ENCODE results near the gene VEGFD.
A peak's percentile ranks its signal among the peaks of the same experiment; 100 is the strongest.
"Not testable (repeated sequence)": the region's sequence is repeated elsewhere in the genome, so short reads cannot be mapped to it uniquely, and the experiment has no call there.

Gene VEGFD

DNA sequence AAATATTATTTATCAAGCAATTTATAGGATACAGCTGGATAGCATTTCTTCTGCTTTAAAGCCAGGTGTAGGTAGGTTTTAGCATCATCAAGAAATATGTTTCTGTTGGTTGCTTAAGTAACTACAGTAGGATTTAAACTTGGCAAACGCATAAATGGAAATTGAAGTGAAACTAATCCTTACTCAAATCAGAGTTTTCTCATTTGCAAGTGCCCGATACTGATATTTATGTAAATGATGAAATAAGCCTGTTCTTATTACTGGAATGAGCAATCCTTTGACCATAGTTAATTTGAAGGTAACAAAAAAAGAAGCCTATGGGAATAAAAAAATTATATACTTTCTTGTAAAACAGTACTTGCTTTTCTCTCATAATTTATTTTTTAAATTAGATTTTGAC is 25.7 kb downstream of the VEGFD start:
- DNase-seq = no peak

DNA sequence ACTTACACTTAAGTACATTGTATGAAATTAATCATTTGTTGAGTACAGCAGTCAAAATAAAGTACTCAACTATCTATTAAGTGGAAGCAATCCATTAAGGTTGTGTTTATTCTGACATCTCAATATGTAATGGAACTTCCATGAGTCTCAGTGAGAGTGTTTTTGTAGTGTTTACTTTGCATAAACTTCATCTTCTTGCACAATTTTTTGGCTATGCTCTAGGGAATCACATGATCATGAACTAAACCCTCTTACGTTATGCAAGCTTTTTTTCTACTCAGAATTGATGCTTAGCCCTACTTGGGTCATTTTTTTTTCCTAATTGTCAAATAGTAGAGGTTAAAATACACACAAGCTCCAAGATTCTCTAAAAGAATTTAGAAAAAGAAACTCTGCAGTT is 27.8 kb downstream of the VEGFD start:
- no peak for DNase-seq

DNA sequence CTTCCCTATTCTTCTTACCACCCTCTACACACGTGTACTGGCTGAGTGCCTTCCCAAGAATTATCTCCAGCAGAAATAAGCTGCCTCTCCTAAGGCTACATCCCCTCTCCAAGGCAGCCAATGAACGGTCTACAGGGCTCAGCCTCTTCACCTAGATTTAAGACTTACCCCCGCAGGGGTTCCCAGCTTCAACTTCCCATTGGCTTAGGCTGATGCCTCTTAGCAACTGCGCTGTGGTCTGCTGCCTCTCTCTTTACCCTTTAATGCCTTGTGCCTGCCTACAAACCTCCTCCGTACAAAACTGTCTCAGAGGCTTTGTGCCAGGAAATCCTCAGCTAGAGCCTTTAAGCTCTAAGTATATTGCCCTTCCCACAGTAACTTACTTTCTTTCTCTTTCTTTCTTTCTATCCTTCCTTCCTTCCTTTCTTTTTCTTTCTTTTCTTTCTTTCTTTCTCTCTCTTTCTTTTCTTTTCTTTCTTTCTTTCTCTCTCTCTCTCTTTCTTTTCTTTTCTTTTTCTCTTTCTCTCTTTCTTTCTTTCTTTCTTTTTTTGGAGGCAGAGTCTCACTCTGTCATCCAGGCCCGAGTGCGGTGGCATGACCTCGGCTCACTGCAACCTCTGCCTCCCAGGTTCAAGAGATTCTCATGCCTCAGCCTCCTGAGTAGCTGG is 33.8 kb downstream of the VEGFD start:
- no peak for DNase-seq

DNA sequence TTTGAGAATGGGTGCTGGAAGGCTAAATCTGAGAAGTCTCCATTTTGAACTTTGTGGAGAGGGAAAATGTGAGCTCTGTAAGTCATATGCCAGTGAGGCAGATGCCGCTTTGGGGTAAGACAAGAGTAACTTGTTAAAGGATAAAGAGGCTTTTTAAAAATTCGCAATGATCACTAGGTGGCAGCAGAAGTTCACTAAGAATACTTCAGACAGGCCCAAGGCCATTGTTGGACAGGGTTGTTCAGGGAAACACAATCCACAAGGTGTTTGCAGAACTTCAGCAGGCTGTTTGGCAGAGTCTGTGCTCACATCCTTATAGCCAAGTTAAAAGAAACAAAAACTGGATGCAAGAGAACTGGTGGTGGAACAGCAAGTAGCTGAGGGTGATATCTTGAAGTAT is 35.2 kb downstream of the VEGFD start:
- peak; percentile 37 for DNase-seq

DNA sequence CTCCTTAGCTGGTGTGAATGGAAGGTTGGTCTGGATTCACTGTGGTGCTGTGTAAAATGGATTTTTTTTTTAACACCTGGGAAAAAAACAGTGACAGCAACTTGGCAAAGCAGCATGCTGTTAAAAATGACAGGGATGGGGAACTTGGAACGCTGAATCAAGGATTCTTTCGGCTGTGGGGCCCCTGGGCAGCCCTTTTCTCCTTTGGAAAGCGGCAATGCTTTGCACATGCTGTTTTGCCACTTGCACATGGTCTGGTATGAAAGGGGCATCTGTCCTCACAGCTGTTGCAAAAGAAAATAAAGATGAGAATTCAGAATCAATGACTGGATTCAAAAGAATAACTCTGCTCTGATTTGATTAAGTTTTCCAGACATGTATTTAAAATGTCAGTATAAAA is 38.2 kb downstream of the VEGFD start:
- no peak for DNase-seq

DNA sequence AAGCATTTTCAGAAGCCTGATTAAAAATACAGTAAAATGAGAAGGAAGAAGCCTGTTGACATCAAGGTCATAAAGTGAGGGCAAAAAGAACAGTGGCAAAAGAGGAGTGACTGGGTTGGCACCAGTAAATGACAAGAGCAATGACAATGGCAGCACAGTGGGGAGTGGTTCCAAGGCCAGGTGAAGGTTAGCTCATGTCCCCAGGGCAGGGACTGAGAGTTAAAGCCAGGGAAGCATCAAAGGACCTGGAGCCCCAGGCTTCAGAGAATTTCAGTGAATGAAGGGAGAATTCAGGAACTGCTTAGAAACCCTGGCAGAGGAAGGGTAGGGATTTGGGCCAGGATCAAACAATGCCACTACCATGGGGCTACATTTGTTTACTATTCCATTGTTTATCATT is 40.1 kb downstream of the VEGFD start:
- DNase-seq = no peak

DNA sequence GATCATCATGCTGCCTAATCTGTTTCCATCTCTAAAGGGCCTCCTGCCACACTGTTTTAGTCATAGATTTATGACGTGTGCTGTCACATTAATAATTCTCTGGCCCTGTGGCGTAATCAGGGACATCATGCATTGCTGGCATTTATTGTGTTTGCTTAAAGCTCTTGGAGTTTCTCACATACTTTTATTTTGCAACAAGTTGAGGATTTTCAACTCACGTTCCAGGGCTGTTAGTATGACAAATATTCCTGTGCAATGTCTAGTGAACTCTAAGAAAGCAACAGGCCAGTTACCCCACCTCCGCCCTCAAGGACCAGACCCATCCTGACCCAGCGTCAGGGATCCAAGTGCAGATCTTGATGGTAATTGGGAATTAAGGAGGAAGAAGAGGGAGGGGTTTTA is 41.1 kb downstream of the VEGFD start:
- DNase-seq = no peak

DNA sequence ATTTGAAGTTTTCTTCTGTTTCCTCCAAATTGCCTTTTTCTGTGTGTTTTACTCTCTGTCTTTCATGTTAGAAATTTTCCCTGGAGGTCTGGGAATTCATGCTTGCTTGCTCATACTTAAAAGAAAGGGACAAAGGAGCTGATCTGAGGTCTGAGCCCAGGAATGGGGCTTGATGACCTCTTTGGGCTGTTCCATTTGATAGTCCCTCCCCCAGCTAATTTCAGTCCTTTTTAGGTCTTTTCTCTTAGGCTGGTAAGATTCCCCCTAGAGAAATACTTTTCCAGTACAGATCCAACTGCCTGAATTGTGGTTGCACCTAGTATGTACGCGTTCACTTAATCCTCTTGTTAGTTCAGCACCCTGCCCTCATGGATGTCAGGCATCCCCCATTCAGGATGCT is 43.3 kb downstream of the VEGFD start:
- no peak for DNase-seq

DNA sequence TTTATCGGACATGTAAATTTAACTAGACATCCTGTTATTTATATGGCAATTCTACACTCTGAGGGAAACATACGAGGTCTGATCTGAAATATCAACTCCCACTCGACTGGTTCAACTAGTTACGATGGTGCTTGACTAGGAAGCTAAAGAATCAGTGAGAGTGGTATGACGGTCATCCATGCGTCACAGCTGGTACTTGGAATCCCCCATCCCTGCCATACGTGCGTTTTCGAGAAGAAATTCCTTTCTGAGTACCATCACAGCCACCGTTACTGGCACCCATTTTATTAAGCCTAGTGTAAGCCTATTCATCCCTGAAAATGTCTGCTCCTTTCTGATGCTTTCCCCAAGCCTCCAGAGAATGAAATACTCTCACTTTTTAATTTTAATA is 48.2 kb downstream of the VEGFD start:
- DNase-seq = no peak

DNA sequence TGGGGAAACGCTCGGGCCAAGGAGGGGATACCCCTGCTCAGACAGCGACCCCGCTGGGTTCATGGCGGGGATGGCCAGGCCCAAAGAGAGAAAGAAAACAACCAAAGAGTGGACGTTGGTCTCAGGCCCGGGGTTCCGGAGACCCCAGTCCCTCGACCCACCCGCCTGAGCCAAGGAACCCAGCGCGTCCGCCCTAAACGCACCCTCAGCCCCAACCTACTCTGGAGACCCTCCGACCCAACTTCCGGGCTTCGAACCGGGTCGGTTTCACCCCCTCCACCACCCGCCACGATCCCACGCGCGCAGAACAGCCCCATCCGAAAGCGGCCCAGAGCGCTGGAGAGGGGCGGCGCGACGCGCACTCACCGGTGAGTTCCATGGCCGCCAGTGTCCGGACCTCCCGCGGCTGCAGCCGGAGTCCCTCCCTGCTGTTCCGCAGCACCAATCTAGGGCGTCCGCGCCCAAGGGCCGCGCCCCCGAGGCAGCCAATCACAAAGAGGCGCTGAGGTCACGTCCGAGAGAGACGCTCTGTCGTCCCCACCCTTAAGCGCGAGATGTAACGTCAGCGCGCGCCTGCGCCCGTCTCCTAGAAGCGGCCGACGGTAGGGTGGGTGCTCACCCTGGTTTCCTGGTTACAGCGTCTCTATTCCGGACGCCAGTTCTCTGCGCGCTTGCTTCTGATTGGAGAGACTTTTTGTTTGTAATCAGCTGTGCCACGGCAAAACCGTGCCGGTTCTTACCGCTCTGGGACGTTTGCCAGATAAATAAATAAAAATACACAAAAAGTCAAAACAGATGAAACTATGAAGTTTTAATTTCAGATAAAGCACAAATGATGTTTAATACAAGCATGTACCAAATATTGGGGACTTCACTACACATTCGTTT is 48.8 kb downstream of the VEGFD start, which contains the start of gene PIGA:
PIGA (minus strand) TSS at position 389 of the 888 bp plus-strand sequence. CDS start 3,593 bp downstream, outside the sequence.
- DNase-seq = peak; percentile 91

DNA sequence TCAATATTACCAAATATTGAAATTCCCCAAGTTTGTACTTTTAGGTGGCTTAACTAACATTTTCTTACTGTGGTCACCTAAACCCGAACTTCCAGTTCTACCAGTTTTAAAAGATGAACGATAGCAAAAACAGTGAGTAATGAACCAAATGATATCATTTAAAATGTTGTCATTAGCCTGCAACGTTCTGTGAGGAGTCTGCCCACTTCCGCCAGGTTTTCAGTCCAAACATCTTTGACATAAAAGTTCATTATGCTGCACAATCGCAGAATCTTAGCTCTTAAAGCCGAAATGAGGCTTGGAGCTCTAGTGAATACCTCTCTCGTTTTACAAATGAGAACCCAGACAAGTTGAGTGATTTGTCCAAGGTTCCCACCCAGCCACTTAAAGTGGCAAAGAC is 49.7 kb downstream of the VEGFD start:
- DNase-seq = no peak

DNA sequence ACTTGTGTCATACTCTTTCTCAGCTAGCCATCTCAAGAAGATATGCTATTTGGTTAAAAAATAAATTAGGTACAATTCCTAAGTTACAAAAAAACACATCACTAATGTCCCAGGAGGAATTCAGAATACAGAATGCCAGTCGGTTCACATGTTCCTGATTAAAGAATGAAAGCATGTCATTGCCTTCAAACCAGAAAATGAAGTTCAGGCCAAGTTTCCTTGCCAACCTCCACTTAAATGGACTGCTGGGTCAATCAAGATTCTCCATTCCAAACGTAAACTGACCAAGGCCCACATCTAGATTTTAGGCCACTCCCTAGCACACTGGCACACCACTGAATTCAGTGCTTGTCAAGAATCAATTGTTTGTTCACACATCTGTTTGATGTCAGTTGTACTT is 55.4 kb downstream of the VEGFD start:
- no peak for DNase-seq

DNA sequence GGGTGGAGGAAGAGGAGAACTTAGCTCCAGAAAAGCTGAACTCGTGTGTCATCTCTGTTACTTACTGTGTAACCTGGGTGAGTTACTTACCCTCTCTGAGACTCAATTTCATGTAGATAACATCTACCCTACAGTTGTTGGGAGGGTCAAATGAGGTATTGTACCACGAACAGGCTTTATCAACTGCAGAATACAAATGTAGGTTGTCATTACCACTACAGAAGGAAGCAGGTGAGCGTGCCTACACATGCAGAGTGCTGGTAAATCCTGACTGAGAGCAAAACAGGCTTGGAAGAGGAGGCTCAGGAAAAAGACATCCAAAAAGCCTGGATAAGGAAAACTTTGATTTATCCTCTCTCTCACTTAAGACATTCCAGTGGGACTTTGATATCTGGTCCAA is 56.1 kb downstream of the VEGFD start:
- DNase-seq = no peak

DNA sequence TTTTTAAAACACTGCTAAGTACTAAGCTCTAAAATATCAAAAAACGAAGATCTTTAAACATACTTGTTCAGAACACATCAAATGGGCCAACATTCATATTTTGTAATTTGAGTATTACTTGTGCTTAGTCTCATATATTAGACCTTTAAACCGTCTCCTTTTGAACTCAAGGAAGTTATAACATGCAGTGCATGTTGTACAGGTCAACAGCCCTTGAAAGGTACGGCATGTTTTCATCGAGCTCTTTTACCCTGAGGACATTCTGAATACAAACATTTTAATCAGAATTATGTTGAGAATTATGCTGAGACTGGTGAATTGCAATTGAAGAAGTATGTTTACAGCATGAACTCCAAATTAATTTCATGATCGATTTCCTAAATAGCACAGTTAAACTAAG is 61.7 kb downstream of the VEGFD start:
- DNase-seq = no peak

DNA sequence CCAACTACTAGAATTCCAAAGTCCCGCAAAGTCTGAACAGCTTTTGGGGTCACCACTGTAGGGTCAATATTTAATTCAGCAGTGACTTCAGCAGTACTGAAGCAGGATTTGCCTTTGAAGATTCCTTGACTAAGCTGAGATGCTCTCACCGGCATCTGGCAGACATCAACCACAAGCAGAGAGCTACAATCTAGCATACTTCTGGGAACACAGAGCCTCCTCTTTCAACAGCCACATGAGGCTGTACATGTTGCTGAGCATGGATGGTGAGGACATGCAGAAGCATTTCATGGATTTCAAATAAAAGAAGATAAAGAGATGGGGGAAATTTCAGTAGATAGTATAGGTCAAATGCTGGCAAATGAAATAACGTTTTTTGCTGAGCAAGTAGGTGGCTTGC is 62.1 kb downstream of the VEGFD start:
- no peak for DNase-seq

DNA sequence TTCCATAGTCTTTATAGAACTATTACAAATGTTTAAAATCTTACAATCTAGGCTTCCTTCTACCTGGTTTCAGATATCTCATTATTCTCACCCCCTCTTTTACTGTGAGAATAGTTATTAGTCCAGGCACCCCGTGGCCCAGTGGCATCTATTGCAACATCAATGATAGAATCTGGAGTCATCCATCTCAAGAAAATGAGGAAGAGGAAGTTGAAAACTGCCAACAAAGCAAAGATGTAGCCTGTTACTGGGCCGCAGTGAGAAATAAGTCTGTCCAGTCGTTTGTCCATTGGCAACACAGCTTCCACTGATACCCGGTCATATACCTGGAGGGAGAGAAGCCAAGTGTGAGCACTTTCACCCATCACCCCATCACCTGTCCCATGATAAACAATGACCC is 62.8 kb downstream of the VEGFD start:
- DNase-seq = no peak

DNA sequence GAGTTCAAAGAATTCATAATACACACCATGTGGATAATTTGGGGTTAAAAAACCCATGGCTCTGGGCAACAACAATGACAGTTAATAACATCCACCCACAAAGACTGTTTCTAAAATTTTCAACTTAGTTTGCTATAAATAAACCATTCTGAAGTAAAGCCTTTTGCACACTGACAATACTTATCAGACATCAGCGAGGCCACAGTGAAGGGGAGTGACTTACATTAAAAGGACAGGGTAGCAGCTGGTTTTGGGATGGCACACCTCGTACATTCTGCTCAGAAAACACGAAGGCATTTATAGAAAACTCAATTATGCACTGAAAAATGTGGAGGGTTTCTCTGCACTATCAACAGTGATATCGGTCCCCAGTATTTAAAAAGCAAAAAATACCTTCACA is 63.9 kb downstream of the VEGFD start:
- no peak for DNase-seq

DNA sequence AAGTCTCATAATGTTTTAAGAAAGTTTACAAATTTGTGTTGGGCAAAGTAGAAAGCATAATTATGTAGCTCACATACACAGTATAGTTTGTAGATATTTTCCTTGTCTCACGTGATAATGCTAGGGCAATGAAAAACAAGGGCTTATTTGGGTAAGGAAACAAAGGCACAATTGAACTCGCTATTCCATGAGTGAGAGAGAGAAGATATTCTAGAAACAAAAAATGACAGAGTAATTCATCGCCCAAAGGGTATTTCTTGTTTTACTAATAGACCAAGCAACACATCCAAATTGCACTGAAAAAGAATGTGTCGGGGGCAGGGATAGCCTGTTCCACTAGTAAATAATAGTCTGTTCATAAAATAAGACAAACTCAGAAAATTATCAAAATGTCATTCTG is 65.1 kb downstream of the VEGFD start:
- no peak for DNase-seq

DNA sequence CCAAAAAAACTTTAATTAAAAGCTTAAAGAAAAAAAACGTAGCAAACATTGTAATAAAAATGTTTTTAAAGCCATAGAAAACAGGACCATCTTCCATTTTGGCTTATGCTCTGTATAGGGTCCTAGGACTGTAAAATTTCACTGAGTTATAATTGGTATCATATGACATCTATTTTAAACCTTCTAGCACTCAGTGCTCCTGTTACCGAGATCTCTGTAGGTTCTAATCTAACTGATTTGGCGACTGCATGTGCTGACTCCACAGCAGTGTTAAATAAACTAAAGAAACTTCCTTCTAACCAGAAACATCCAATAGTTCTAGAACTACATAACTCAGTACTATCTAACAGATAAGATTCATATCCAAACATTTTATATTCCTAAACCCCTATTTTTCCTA is 68.7 kb downstream of the VEGFD start, which contains the start of gene ASB11:
ASB11 (minus strand) TSS at position 132 of the 400 bp plus-strand sequence; CDS start at position 97, 35 bp downstream.
- DNase-seq = no peak

DNA sequence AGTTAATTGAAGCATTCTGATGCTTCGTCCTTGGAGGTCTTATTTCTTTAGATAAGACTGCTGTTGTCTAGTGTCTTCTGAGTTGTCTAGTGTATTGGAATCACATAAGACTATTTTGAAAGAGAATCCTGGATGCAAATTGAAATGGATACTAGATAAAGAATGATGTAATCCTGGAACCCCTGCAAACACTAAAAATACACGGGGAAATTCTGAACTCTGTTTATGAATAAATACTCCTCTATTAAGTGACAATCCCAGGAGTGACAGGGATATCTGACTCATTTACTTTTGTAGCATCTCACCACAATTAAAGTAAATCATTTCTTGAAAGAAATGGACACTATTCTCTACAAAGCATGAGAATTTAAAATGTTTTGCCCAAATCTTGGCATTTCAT is 69.7 kb downstream of the VEGFD start:
- no peak for DNase-seq

DNA sequence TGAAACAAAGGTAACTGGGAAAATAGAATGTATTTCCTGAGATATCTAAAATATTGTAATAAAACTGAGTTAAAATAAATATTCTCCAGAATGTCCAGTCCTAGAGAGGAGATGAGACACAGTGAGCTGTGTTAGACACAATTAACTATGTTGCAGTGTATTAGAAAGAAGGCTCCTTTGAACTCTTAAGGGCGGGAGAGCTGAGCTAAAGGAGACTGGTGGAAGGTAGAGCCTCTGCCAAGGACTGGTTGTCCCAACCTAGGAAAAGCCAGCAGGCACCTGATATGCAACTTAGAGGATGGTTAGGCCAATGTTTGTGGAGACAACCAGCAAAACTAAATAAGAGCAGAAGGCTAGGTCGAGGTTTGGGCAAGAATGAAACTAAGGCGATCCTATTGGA is 73.1 kb downstream of the VEGFD start:
- DNase-seq = no peak

DNA sequence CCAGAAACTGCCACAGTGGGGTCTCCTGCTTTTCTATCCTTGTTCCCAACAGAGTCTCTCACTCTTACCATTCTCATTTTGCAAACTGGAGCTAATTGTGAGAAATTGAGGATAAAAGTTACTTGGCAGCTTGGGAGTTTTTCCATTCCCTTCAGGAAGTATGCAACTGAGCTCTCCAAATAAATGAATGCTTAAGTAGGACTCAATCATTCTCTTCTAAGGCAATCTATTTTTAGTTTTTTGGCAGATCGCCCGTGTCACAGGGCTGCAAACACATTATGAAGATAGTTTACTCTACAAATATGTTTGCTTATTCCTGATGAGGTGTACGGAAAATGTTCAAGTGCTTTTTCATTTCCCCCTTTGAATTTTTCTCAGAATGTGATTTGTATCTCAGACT is 74.1 kb downstream of the VEGFD start:
- DNase-seq = peak; percentile 34

DNA sequence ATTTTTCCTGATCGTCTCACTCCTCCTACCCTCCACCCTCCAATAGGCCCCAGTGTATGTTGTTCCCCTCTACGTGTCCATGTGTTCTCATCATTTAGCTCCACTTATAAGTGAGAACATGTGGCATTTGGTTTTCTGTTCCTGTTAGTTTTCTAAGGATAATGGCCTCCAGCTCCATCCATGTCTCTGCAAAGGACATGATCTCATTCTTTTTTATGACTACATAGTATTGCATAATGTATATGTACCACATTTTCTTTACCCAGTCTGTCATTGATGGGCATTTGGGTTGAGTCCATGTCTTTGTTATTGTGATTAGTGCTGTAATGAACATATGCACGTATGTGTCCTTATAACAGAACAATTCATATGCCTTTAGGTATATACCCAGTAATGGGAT is 78.3 kb downstream of the VEGFD start:
- DNase-seq = not testable (repeated sequence)

DNA sequence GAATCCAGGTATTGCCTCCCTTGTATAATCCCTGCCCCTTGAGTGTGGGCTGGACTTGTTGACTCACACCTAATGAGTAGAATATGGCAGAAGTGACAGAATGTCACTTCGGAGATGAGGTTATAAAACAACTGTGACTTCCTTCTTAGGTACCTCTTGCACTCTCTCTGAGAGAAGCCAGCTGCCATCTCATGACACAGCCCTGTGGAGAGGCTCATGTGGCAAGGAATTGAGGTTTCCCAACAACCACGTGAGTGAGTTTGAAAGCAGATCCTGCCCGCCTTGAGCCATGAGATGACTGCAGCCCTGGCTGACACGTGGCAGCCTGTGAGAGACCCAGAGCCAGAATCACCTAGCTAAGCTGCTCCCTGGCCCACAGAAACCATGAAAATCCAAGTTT is 82.3 kb downstream of the VEGFD start:
- DNase-seq = peak; percentile 72
